Stomach (tissue), 9 donors: Measurements from ENCODE around the gene PPP2R3A. TPM values are rescaled to one million over a fixed set of nuclear protein-coding genes. Genes with fewer than 3 reads are reported as not detected.

Experiments used
- DNase-seq, 2 donors: peaks; one replicate each; pipeline versions ENCODE4 v3.0.0 to v3.0.0-alpha.2; 2013 to 2019
- H3K27ac ChIP-seq, 5 donors: fragments of 200-600 bp in 4 of 5; sonication (generic) in 4 of 5; one replicate each; pipeline ENCODE4 v1.5.1; 2013 to 2019; ENCODE audit warnings: mild to moderate bottlenecking in 1 of 5, moderate library complexity in 1 of 5
- H3K27me3 ChIP-seq, 3 donors: fragments of 200-600 bp; sonication (generic); one replicate each; pipeline ENCODE4 v1.5.1; 2017 to 2019; ENCODE audit warnings: mixed run types in 1 of 3
- H3K36me3 ChIP-seq, 4 donors: fragments of 200-600 bp; sonication (generic); 1 replicate in 3 of 4; 2 replicates in 1 of 4; pipeline ENCODE4 v1.5.1; 2016 to 2019
- H3K4me1 ChIP-seq, 4 donors: fragments of 200-600 bp; sonication (generic); one replicate each; pipeline ENCODE4 v1.5.1; 2016 to 2019
- H3K4me3 ChIP-seq, 4 donors: fragments of 200-600 bp; sonication (generic) in 3 of 4; one replicate each; pipeline ENCODE4 v1.5.1; 2016 to 2019; ENCODE audit warnings: mild to moderate bottlenecking in 1 of 4
- H3K9me3 ChIP-seq, 4 donors: fragments of 200-600 bp; sonication (generic); one replicate each; pipeline ENCODE4 v1.5.1; 2016 to 2019
- CTCF ChIP-seq, 7 experiments: fragments of 450-650 bp in 4 of 7; fragments of 200-600 bp in 3 of 7; sonication (generic) in 3 of 7; IDR thresholded peaks; one replicate each; pipeline ENCODE4 v1.5.1; 2016 to 2019; ENCODE audit warnings: antibody characterized with exemption in 7 of 7, control low read depth in 2 of 7, mild to moderate bottlenecking in 1 of 7
- EP300 ChIP-seq: sonication (generic); formaldehyde crosslinking; IDR thresholded peaks from one replicate; pipeline ENCODE4 v1.6.1; 2017; ENCODE audit warnings: antibody characterized with exemption
- POLR2A ChIP-seq, 4 donors: fragments of 450-650 bp; IDR thresholded peaks; one replicate each; pipeline ENCODE4 v1.6.1; 2016; ENCODE audit warnings: antibody characterized with exemption in 4 of 4, control low read depth in 2 of 4, mild to moderate bottlenecking in 1 of 4, moderate library complexity in 1 of 4
- POLR2AphosphoS5 ChIP-seq, 3 donors: sonication (generic); formaldehyde crosslinking; IDR thresholded peaks; one replicate each; pipeline ENCODE4 v1.6.1; 2016; ENCODE audit warnings: antibody characterized with exemption in 3 of 3
- WGBS, 5 donors: extraction: QIAGEN DNeasy Blood & Tissue Kit in 3 of 5; methylation state at CpG; one replicate each; pipeline versions ENCODE4 v1.1.5 to v1.1.7; 2013 to 2018; 5-methylcytosine and 5-hydroxymethylcytosine counted together
- intact Hi-C: fragments of 100-400 bp; cut with DNase I; formaldehyde crosslinking; loops from one replicate; pipeline ENCODE4 v1.15.1; 2023; ENCODE audit warnings: low total_unique reads
- polyA plus RNA-seq, 3 donors: library from polyadenylated mRNA; stranded (reverse); fragments of 200-250 nt; gene quantifications; one replicate each; pipeline ENCODE4 v1.2.3, GENCODE V29; 2013
- total RNA-seq, 5 donors: library from RNA; depleted of rRNA; stranded (reverse); fragments of >200 nt; gene quantifications; one replicate each; pipeline versions ENCODE4 v1.1.0 to v1.2.3, GENCODE V29; 2014 to 2016
- donor health status: healthy with polysubstance abuse.
- donor health status: Bipolar disorder and iron deficiency.
- donor health status: healthy.

The PPP2R3A gene
- total and polyA plus RNA-seq, 8 donors = 2.8 to 51.8 (median 19.2) TPM

GRCh38 chr3:136134091-136134490 lies 168.6 kb downstream of the PPP2R3A start:
- TF ChIP-seq EP300 (no peak), POLR2A (IDR thresholded peaks at IDR 0.05) (no peak), POLR2AphosphoS5 (IDR thresholded peaks at IDR 0.05) (no peak), CTCF (IDR thresholded peaks at IDR 0.05) (no peak)
- no peak overlapping the region for H3K4me3 ChIP-seq
- no peaks in the 10 kb centered on the region for H3K27me3 ChIP-seq
- no peak overlapping the region for H3K27ac ChIP-seq
- H3K9me3 ChIP-seq = no peaks in the 10 kb centered on the region
- DNase-seq = no peak
- WGBS, 5 donors = 88 to 97% (median 95%) methylated on average over 1 of the region's 1 CpG
- peaks cover 0 to 3% (median 0%) of the 10 kb centered on the region in 4 donors for H3K4me1 ChIP-seq
- intact Hi-C loops = no loop called here
- H3K36me3 ChIP-seq = no peaks in the 10 kb centered on the region

DNA sequence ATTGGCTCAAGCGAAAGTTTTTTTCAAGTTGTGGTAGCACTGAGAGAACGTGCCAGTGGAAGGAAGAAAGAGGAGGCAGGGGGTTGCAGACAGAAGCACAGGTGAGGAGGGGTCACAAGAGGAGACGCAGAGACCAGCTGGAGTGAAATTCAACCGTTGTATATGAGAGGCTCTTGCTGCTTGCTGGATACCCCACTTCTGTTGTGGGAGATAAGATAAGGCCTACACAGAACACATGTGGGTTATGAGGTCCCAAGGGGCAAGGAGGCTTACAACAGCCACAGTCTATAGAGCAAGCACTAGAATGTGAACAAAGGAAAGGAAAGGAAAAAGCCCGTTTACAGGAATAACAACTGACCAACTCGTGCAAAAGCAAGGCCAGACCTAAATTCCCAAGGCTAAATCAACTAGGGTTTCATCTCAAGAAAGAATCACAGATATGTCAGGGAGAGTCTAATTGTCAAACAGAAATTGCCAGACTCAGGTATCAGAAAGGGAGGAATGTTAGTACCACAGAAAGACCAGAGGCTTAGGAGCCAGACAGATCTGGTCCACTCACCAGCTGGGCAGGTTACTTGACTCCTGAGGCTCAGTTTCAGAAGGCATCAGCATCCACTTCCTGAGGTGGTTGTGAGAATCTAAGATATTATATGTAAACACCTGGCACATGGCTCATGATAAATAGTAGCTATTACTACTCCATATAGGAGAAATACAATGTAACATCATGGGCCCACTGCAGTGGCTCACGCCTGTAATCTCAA lies 169.7 kb downstream of the PPP2R3A start:
- Histone ChIP-seq H3K4me3 (no peak overlapping the region), H3K36me3 (no peaks in the 10 kb centered on the region), H3K27me3 (no peaks in the 10 kb centered on the region), H3K9me3 (no peaks in the 10 kb centered on the region), H3K4me1 (peaks cover 0 to 3% (median 0%) of the 10 kb centered on the region in 4 donors), H3K27ac (no peak overlapping the region)
- DNase-seq = peak in 1 of 2 donors; percentile 12
- WGBS, 5 donors = 49 to 60% (median 57%) methylated on average over 7 of the region's 7 CpGs
- intact Hi-C loops = no loop called here
- TF ChIP-seq EP300 = no peak
- no peak for TF ChIP-seq CTCF (IDR thresholded peaks at IDR 0.05)
- no peak for TF ChIP-seq POLR2AphosphoS5 (IDR thresholded peaks at IDR 0.05)
- TF ChIP-seq POLR2A (IDR thresholded peaks at IDR 0.05) = no peak

- Histone ChIP-seq H3K4me3 (no peak overlapping the region), H3K36me3 (no peaks in the 10 kb centered on the region), H3K4me1 (peaks cover 0 to 3% (median 3%) of the 10 kb centered on the region in 4 donors), H3K9me3 (no peaks in the 10 kb centered on the region), H3K27ac (no peak overlapping the region), H3K27me3 (no peaks in the 10 kb centered on the region)
- intact Hi-C loops = no loop called here
- WGBS, 5 donors = 20 to 44% (median 38%) methylated on average over 2 of the region's 2 CpGs
- DNase-seq = no peak
- TF ChIP-seq POLR2A (IDR thresholded peaks at IDR 0.05) = no peak
- no peak for TF ChIP-seq EP300
- no peak for TF ChIP-seq CTCF (IDR thresholded peaks at IDR 0.05)
- no peak for TF ChIP-seq POLR2AphosphoS5 (IDR thresholded peaks at IDR 0.05)
These were observed 170.9 kb downstream of the PPP2R3A start for GRCh38 chr3:136136454-136136853.

GRCh38 chr3:136141291-136141785 lies 175.8 kb downstream of the PPP2R3A start:
- H3K27me3 ChIP-seq = no peaks in the 10 kb centered on the region
- no peak for TF ChIP-seq EP300
- TF ChIP-seq POLR2AphosphoS5 (IDR thresholded peaks at IDR 0.05) = no peak
- no peak for TF ChIP-seq CTCF (IDR thresholded peaks at IDR 0.05)
- TF ChIP-seq POLR2A (IDR thresholded peaks at IDR 0.05) = no peak
- no peaks in the 10 kb centered on the region for H3K9me3 ChIP-seq
- DNase-seq = no peak
- no peak overlapping the region for H3K4me3 ChIP-seq
- H3K36me3 ChIP-seq = peaks cover 0 to 20% (median 8%) of the 10 kb centered on the region in 4 donors
- peaks cover 0 to 21% (median 16%) of the 10 kb centered on the region in 4 donors for H3K4me1 ChIP-seq
- H3K27ac ChIP-seq = no peak overlapping the region
- intact Hi-C loops = no loop called here
